IMR-90 (cell line): ENCODE results near the gene MARCOL. TPM values are rescaled to one million over a fixed set of nuclear protein-coding genes. Genes with fewer than 3 reads are reported as not detected.

ENCODE experiments used
- ATAC-seq: fragments of 200-7000 bp; cut with Tn5 transposase; 2 replicates; pipeline ENCODE4 v1.9.1; 2020; ENCODE audit warnings: low read depth, mild to moderate bottlenecking, moderate library complexity
- BruUV-seq: library from RNA; stranded (reverse); fragments of 400-500 nt; replicated peaks from 2 replicates; lab custom pipeline; 2021; lab: Mats Ljungman, UMichigan
- CTCF ChIA-PET: fragments of 300-600 bp; formaldehyde crosslinking; extraction: SDS; loops from one replicate; lab custom pipeline; 2021; ENCODE audit warnings: antibody characterized with exemption; lab: Yijun Ruan, JAX
- POLR2A ChIA-PET: fragments of 300-600 bp; sonication (Branson Sonifier 250); formaldehyde crosslinking; loops from one replicate; lab custom pipeline; 2022; ENCODE audit warnings: antibody characterized with exemption; ENCODE audit not compliant: unreplicated experiment; lab: Charles Lee
- DNase-seq: peaks from one replicate; pipeline ENCODE4 v3.0.0; 2013
- H2AFZ ChIP-seq: replicated peaks from 2 replicates; pipeline ENCODE3; 2013; ENCODE audit warnings: low read length, mild to moderate bottlenecking; ENCODE audit not compliant: poor library complexity
- H2AK5ac ChIP-seq: 2 replicates; pipeline ENCODE4 v1.6.1; 2013; ENCODE audit warnings: low read depth, low read length, inconsistent platforms
- H2AK9ac ChIP-seq: replicated peaks from 2 replicates; pipeline ENCODE3; 2013; ENCODE audit warnings: mild to moderate bottlenecking, low read depth, low read length, moderate library complexity; ENCODE audit not compliant: poor library complexity
- H2BK120ac ChIP-seq: 2 replicates; pipeline ENCODE4 v1.6.1; 2013; ENCODE audit warnings: low read depth, low read length, inconsistent platforms
- H2BK15ac ChIP-seq: 3 replicates; pipeline ENCODE4 v1.6.1; 2013; ENCODE audit warnings: low read depth, low read length, inconsistent platforms
- H2BK20ac ChIP-seq: 2 replicates; pipeline ENCODE4 v1.6.1; 2013; ENCODE audit warnings: low read depth, mild to moderate bottlenecking, inconsistent platforms, low read length, moderate library complexity
- H2BK5ac ChIP-seq: 2 replicates; pipeline ENCODE4 v1.6.1; 2013; ENCODE audit warnings: mild to moderate bottlenecking, low read depth, low read length, inconsistent platforms; ENCODE audit not compliant: poor library complexity, severe bottlenecking
- H3K14ac ChIP-seq: replicated peaks from 2 replicates; pipeline ENCODE4 v1.6.1; 2013; ENCODE audit warnings: low read depth, low read length, inconsistent platforms
- H3K18ac ChIP-seq: 2 replicates; pipeline ENCODE4 v1.6.1; 2013; ENCODE audit warnings: low read depth, low read length, control low read depth
- H3K23ac ChIP-seq: 2 replicates; pipeline ENCODE4 v1.6.1; 2013; ENCODE audit warnings: low read depth, low read length, inconsistent platforms
- H3K27ac ChIP-seq: 2 replicates; pipeline ENCODE4 v1.5.1; 2013; ENCODE audit warnings: mild to moderate bottlenecking, control low read depth, low read length; ENCODE audit not compliant: insufficient read depth
- H3K27me3 ChIP-seq: 2 replicates; pipeline ENCODE4 v1.6.1; 2013; ENCODE audit warnings: low read length; ENCODE audit not compliant: control insufficient read depth, insufficient read depth
- H3K36me3 ChIP-seq: 2 replicates; pipeline ENCODE4 v1.6.1; 2013; ENCODE audit warnings: low read length, mixed read lengths; ENCODE audit not compliant: control insufficient read depth, insufficient read depth
- H3K4ac ChIP-seq: 2 replicates; pipeline ENCODE4 v1.6.1; 2013; ENCODE audit warnings: low read depth, low read length, inconsistent platforms
- H3K4me1 ChIP-seq: 2 replicates; pipeline ENCODE4 v1.6.1; 2013; ENCODE audit warnings: low read length, mixed read lengths; ENCODE audit not compliant: control insufficient read depth, insufficient read depth
- H3K4me2 ChIP-seq: 2 replicates; pipeline ENCODE4 v1.6.1; 2013; ENCODE audit warnings: low read depth, mild to moderate bottlenecking, control low read depth, low read length, moderate library complexity
- H3K4me3 ChIP-seq: 2 replicates; pipeline ENCODE4 v1.5.1; 2013; ENCODE audit warnings: low read depth, mild to moderate bottlenecking, control low read depth, low read length, moderate library complexity; ENCODE audit not compliant: insufficient read depth
- H3K56ac ChIP-seq: 2 replicates; pipeline ENCODE4 v1.6.1; 2013; ENCODE audit warnings: low read length, inconsistent platforms; ENCODE audit not compliant: insufficient read depth; ENCODE audit errors: extremely low read depth
- H3K79me1 ChIP-seq, 2 experiments: 2 replicates each; pipeline ENCODE4 v1.6.1; 2013; ENCODE audit warnings: low read length in 2 of 2, inconsistent platforms in 1 of 2, low read depth in 1 of 2
- H3K9ac ChIP-seq: 2 replicates; pipeline ENCODE4 v1.6.1; 2013; ENCODE audit warnings: low read depth, low read length, control low read depth
- H3K9me1 ChIP-seq: 2 replicates; pipeline ENCODE4 v1.6.1; 2013; ENCODE audit warnings: low read length, inconsistent platforms; ENCODE audit not compliant: insufficient read depth
- H3K9me3 ChIP-seq: 2 replicates; pipeline ENCODE4 v1.6.1; 2013; ENCODE audit warnings: low read length; ENCODE audit not compliant: control insufficient read depth, insufficient read depth
- H4K20me1 ChIP-seq: 2 replicates; pipeline ENCODE4 v1.6.1; 2013; ENCODE audit warnings: low read length, inconsistent platforms; ENCODE audit not compliant: insufficient read depth
- H4K5ac ChIP-seq: 2 replicates; pipeline ENCODE4 v1.6.1; 2013; ENCODE audit warnings: mild to moderate bottlenecking, low read depth, low read length, control low read depth
- H4K8ac ChIP-seq, 2 experiments: 2 replicates each; pipeline ENCODE4 v1.6.1; 2013; ENCODE audit warnings: low read depth in 2 of 2, low read length in 2 of 2, control low read depth in 1 of 2, inconsistent platforms in 1 of 2
- H4K91ac ChIP-seq: 2 replicates; pipeline ENCODE4 v1.6.1; 2013; ENCODE audit warnings: low read depth, low read length, inconsistent platforms; ENCODE audit not compliant: insufficient read depth
- CEBPB ChIP-seq: IDR thresholded peaks from 2 replicates; pipeline ENCODE4 v1.6.1; 2012; ENCODE audit warnings: low read depth, low read length, improper control_type of control experiment
- CHD1 ChIP-seq: IDR thresholded peaks from 2 replicates; pipeline ENCODE4 v1.6.1; 2012; ENCODE audit warnings: low read depth, low read length, improper control_type of control experiment
- MAZ ChIP-seq: IDR thresholded peaks from 2 replicates; pipeline ENCODE4 v1.6.1; 2012; ENCODE audit warnings: low read depth, mild to moderate bottlenecking, low read length, improper control_type of control experiment, moderate library complexity, borderline replicate concordance
- MXI1 ChIP-seq: IDR thresholded peaks from 2 replicates; pipeline ENCODE4 v1.6.1; 2012; ENCODE audit warnings: low read depth, mild to moderate bottlenecking, low read length, moderate library complexity, borderline replicate concordance
- NFE2L2 ChIP-seq: fragments of 150-350 bp; IDR thresholded peaks from 2 replicates; pipeline ENCODE4 v1.6.1; 2016; ENCODE audit warnings: low read depth, mild to moderate bottlenecking, low read length
- POLR2A ChIP-seq: IDR thresholded peaks from 2 replicates; pipeline ENCODE4 v1.6.1; 2012; ENCODE audit warnings: mild to moderate bottlenecking, low read depth, low read length
- RCOR1 ChIP-seq: IDR thresholded peaks from 2 replicates; pipeline ENCODE4 v1.6.1; 2012; ENCODE audit warnings: mild to moderate bottlenecking, low read length, improper control_type of control experiment; ENCODE audit not compliant: insufficient replicate concordance
- RFX5 ChIP-seq: IDR thresholded peaks from 2 replicates; pipeline ENCODE4 v1.8.0; 2012; ENCODE audit warnings: low read depth, mild to moderate bottlenecking, low read length, moderate library complexity
- SMC3 ChIP-seq: fragments of 150-350 bp; IDR thresholded peaks from 2 replicates; pipeline ENCODE4 v1.6.1; 2016; ENCODE audit warnings: low read depth, mild to moderate bottlenecking, antibody characterized with exemption, low read length, moderate library complexity
- USF2 ChIP-seq: fragments of 150-350 bp; IDR thresholded peaks from 2 replicates; pipeline ENCODE4 v1.6.1; 2017; ENCODE audit warnings: mild to moderate bottlenecking, antibody characterized with exemption, low read length, low read depth
- WGBS, 2 experiments: methylation state at CpG; one replicate each; pipeline versions ENCODE4 v1.1.5 to v1.1.7; 2013; ENCODE audit warnings: missing lambda C conversion rate in 2 of 2; ENCODE audit not compliant: insufficient read length in 1 of 2; ENCODE audit errors: extremely low coverage in 2 of 2; 5-methylcytosine and 5-hydroxymethylcytosine counted together
- dilution Hi-C: fragments of 300-500 bp; cut with HindIII; formaldehyde crosslinking; loops from one replicate; pipeline ENCODE4 v1.14.3; 2018; ENCODE audit warnings: low sequenced_read_pairs; ENCODE audit not compliant: unreplicated experiment
- in situ Hi-C: fragments of 300-500 bp; cut with MboI; formaldehyde crosslinking; loops from 3 replicates; pipeline ENCODE4 v1.14.3; 2019; ENCODE audit warnings: low sequenced_read_pairs, inconsistent platforms, mixed read lengths
- intact Hi-C: fragments of 100-400 bp; cut with micrococcal nuclease; formaldehyde crosslinking; loops from 2 replicates; pipeline ENCODE4 v1.10.0; 2022
- polyA plus RNA-seq, 3 experiments: library from polyadenylated mRNA; depleted of rRNA; stranded (reverse); fragments of >200 nt; gene quantifications; 2 replicates each; pipeline ENCODE4 v1.2.3, GENCODE V29; 2012; ENCODE audit warnings: low replicate concordance in 1 of 3
- total RNA-seq: library from RNA; depleted of rRNA; stranded (reverse); fragments of >200 nt; gene quantifications from 2 replicates; pipeline ENCODE4 v1.2.3, GENCODE V29; 2012

MARCOL gene
- total and polyA plus RNA-seq, 2 of the 4 experiments (the other 2 are of a cell fraction), result not detected

- H3K9me3 ChIP-seq, result no peaks in the 10 kb centered on the region
- no peak within 1 kb of the TSS for H3K4me3 ChIP-seq
- no peak for DNase-seq
- ChIA-PET POLR2A (no interaction called here), CTCF (no interaction called here)
- intact Hi-C loops, result no loop called here
- no TSS peak for BruUV-seq
- no peaks in the 10 kb centered on the region for H3K9me1 ChIP-seq
- no peak within 1 kb of the TSS for H4K91ac ChIP-seq
- WGBS, 2 experiments, result no CpG with 5 or more reads among the region's 2 CpGs
- dilution Hi-C loops, result no loop called here
- H3K27ac ChIP-seq, result no peak within 1 kb of the TSS
- H4K5ac ChIP-seq, result no peak within 1 kb of the TSS
- no peak for ATAC-seq
- in situ Hi-C loops, result no loop called here
- no peak within 1 kb of the TSS for H2BK15ac ChIP-seq
- no peak within 1 kb of the TSS for H2AFZ ChIP-seq
- no peak within 1 kb of the TSS for H3K56ac ChIP-seq
- no peak for TF ChIP-seq CHD1
- no peak for TF ChIP-seq NFE2L2
- no peak for TF ChIP-seq MAZ
- TF ChIP-seq POLR2A, result no peak
- TF ChIP-seq CEBPB, result no peak
- no peak for TF ChIP-seq RFX5
- TF ChIP-seq SMC3, result no peak
- no peak for TF ChIP-seq MXI1
- TF ChIP-seq USF2, result no peak
- no peak for TF ChIP-seq RCOR1
- H2BK120ac ChIP-seq, result no peak within 1 kb of the TSS
- H2AK5ac ChIP-seq, result no peak within 1 kb of the TSS
- no peak within 1 kb of the TSS for H3K9ac ChIP-seq
- H4K20me1 ChIP-seq, result no peaks in the 10 kb centered on the region
- no peak within 1 kb of the TSS for H3K23ac ChIP-seq
- no peak within 1 kb of the TSS for H3K4ac ChIP-seq
- H3K18ac ChIP-seq, result no peak within 1 kb of the TSS
- no peak within 1 kb of the TSS for H3K4me2 ChIP-seq
- no peak within 1 kb of the TSS for H2BK20ac ChIP-seq
- no peak within 1 kb of the TSS for H4K8ac ChIP-seq
- H3K27me3 ChIP-seq, result no peaks in the 10 kb centered on the region
- H3K4me1 ChIP-seq, result no peaks in the 10 kb centered on the region
- no peak within 1 kb of the TSS for H2BK5ac ChIP-seq
- no peak within 1 kb of the TSS for H3K14ac ChIP-seq
- H3K36me3 ChIP-seq, result no peaks in the 10 kb centered on the region
- H3K79me1 ChIP-seq, result no peaks in the 10 kb centered on the region
- no peak within 1 kb of the TSS for H2AK9ac ChIP-seq
Observed at GRCh38 chr5:148202531-148203203, 35.7 kb upstream of the MARCOL start, which contains the start of gene SPINK6. Gene SPINK6, plus strand, starts transcription at chr5:148203042. Its CDS starts 55 bp downstream, at chr5:148203097.
